ENCODE data around the gene UMPS.

GRCh38 chr3:124696006-124696405 is 34.2 kb upstream of the UMPS start:
- TF ChIP-seq POLR2A (IDR thresholded peaks at IDR 0.05; ENCODE audit: low read length) (no peak), CTCF (IDR thresholded peaks at IDR 0.05) (no peak), EP300 (IDR thresholded peaks at IDR 0.05) (no peak), EHMT2 (IDR thresholded peaks at IDR 0.05; ENCODE audit: low read depth) (no peak), FOSB (CRISPR knock-in tag; IDR thresholded peaks at IDR 0.05) (no peak), JUN (IDR thresholded peaks at IDR 0.05) (no peak), MYC (IDR thresholded peaks at IDR 0.05; ENCODE audit: borderline replicate concordance, low read length) (no peak), REST (IDR thresholded peaks at IDR 0.05) (no peak), CBX2 (IDR thresholded peaks at IDR 0.05; ENCODE audit: borderline replicate concordance, low read depth) (no peak), POLR2AphosphoS2 (conservative IDR thresholded peaks at IDR 0.05; ENCODE audit: low read length) (no peak), CHD2 (IDR thresholded peaks at IDR 0.05; ENCODE audit: low read length, partially characterized antibody) (no peak), JUNB (IDR thresholded peaks at IDR 0.05) (no peak)
